OCI-LY7 (cell line): ENCODE results near the gene BGLAP.

ENCODE experiments used
- EZH2phosphoT487 ChIP-seq: fragments of 200-600 bp; sonication (generic); IDR thresholded peaks from 2 replicates; pipeline ENCODE4 v1.6.1; 2018; ENCODE audit warnings: low read depth, borderline replicate concordance, mild to moderate bottlenecking, mixed run types, antibody characterized with exemption, low read length, moderate library complexity, mixed read lengths
- TF ChIP-seq, protein P1 (sequence below): fragments of 200-600 bp; sonication (generic); conservative IDR thresholded peaks from 2 replicates; pipeline ENCODE4 v1.5.1; 2014; ENCODE audit warnings: mild to moderate bottlenecking, antibody characterized with exemption, low read length, moderate library complexity, mixed read lengths

DNA sequence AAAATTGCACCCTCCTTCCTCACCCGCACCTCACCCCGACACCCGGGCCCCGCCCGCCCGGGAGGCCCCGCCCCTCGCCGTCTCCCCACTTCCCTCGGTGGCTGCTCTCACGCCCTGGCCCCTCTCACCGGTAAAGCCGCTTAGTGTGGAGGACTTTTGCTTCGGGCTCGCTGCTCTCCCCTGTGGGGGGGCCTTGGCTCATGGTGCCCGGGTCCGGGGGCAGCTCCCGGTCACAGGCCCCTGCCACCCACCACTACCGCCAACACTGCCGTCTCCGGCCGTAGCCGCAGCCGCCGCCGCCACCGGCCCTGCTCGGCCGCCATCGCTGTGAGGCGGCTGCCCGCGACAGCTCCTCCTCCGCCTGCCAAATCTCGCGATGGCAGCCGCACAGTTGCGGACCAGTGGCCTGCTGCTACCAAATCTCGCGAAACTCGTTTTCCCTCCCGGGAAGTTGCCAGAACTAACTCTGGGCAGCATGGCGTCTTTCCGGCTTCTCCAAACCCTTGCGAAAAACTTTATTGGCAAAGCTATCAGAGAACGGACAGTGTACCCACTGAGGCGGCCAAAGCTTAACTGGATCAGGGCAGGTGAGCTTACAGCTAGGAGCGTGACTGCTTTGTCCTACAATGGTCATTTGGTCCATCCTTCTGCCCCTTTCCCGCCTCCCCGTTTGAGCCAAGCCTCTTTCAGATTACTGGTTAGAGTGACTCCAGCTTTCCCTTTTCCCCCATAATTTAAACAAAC lies 40.7 kb downstream of the BGLAP start, which contains the start of gene SMG5:
- TF ChIP-seq, protein P1, sequence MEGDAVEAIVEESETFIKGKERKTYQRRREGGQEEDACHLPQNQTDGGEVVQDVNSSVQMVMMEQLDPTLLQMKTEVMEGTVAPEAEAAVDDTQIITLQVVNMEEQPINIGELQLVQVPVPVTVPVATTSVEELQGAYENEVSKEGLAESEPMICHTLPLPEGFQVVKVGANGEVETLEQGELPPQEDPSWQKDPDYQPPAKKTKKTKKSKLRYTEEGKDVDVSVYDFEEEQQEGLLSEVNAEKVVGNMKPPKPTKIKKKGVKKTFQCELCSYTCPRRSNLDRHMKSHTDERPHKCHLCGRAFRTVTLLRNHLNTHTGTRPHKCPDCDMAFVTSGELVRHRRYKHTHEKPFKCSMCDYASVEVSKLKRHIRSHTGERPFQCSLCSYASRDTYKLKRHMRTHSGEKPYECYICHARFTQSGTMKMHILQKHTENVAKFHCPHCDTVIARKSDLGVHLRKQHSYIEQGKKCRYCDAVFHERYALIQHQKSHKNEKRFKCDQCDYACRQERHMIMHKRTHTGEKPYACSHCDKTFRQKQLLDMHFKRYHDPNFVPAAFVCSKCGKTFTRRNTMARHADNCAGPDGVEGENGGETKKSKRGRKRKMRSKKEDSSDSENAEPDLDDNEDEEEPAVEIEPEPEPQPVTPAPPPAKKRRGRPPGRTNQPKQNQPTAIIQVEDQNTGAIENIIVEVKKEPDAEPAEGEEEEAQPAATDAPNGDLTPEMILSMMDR = no peak
- no peak for TF ChIP-seq EZH2phosphoT487
